B cell (primary cell): ENCODE measurements around the gene BABAM2. TPM values are rescaled to one million over a fixed set of nuclear protein-coding genes. Genes with fewer than 3 reads are reported as not detected.

Source experiments
- ATAC-seq: fragments of 200-7000 bp; cut with Tn5 transposase; one replicate; pipeline ENCODE4 v1.10.0; 2021; ENCODE audit warnings: low read depth, mild to moderate bottlenecking, moderate number of reproducible peaks, moderate library complexity
- CTCF ChIA-PET: fragments of 350-600 bp; sonication (Branson Sonifier 250); formaldehyde crosslinking; loops from one replicate; lab custom pipeline; 2021; ENCODE audit warnings: antibody characterized with exemption, inconsistent platforms; lab: Charles Lee
- POLR2A ChIA-PET: fragments of 350-600 bp; sonication (Branson Sonifier 250); formaldehyde crosslinking; loops from one replicate; lab custom pipeline; 2021; ENCODE audit warnings: antibody characterized with exemption; lab: Charles Lee
- DNase-seq: peaks from one replicate; pipeline ENCODE4 v3.0.0; 2013
- H2AFZ ChIP-seq: 2 replicates; pipeline ENCODE4 v1.6.1; 2012; ENCODE audit warnings: mild to moderate bottlenecking, low read depth, low read length; ENCODE audit not compliant: insufficient read depth, poor library complexity, severe bottlenecking
- H3K27ac ChIP-seq, 2 donors: 1 replicate in 1 of 2; 2 replicates in 1 of 2; pipeline ENCODE4 v1.5.1; 2012 to 2013; ENCODE audit warnings: low read length in 2 of 2, mild to moderate bottlenecking in 2 of 2, moderate library complexity in 1 of 2
- H3K27me3 ChIP-seq, 4 experiments: fragments of 200-600 bp in 1 of 4; sonication (generic) in 1 of 4; replicated peaks in 1 of 4; 1 replicate in 2 of 4; 2 replicates in 2 of 4; pipeline versions ENCODE4 v1.6.1 to v1.7.0; 2013 to 2016; ENCODE audit warnings: low read length in 3 of 4, mild to moderate bottlenecking in 2 of 4, mixed read lengths in 1 of 4, moderate library complexity in 1 of 4; ENCODE audit not compliant: insufficient read depth in 4 of 4, control insufficient read depth in 3 of 4; ENCODE audit errors: control extremely low read depth in 1 of 4
- H3K36me3 ChIP-seq, 2 experiments: replicated peaks in 1 of 2; 1 replicate in 1 of 2; 2 replicates in 1 of 2; pipeline versions ENCODE4 v1.6.1 to v1.7.1; 2013; ENCODE audit warnings: low read length in 1 of 2; ENCODE audit not compliant: insufficient read depth in 2 of 2, control insufficient read depth in 1 of 2; ENCODE audit errors: control extremely low read depth in 1 of 2, extremely low read depth in 1 of 2
- H3K4me1 ChIP-seq, 2 donors: fragments of 200-600 bp in 1 of 2; sonication (generic) in 1 of 2; 1 replicate in 1 of 2; 2 replicates in 1 of 2; pipeline versions ENCODE4 v1.5.1 to v1.6.1; 2013 to 2017; ENCODE audit warnings: low read length in 2 of 2; ENCODE audit not compliant: control insufficient read depth in 2 of 2, insufficient read depth in 2 of 2
- H3K4me2 ChIP-seq: replicated peaks from 2 replicates; pipeline ENCODE3; 2012; ENCODE audit warnings: mild to moderate bottlenecking, low read depth, low read length; ENCODE audit not compliant: poor library complexity, severe bottlenecking
- H3K4me3 ChIP-seq, 5 experiments: fragments of 200-600 bp in 1 of 5; sonication (generic) in 1 of 5; 1 replicate in 3 of 5; 2 replicates in 2 of 5; pipeline versions ENCODE4 v1.5.1 to v1.7.0; 2011 to 2016; ENCODE audit warnings: low read length in 4 of 5, mild to moderate bottlenecking in 4 of 5, low read depth in 2 of 5, control low read depth in 1 of 5, moderate library complexity in 1 of 5; ENCODE audit not compliant: insufficient read depth in 1 of 5; ENCODE audit errors: control extremely low read depth in 1 of 5, extremely low read depth in 1 of 5
- H3K79me2 ChIP-seq: fragments of 200-600 bp; sonication (generic); one replicate; pipeline ENCODE4 v1.6.0; 2016; ENCODE audit warnings: low read length; ENCODE audit not compliant: control insufficient read depth, insufficient read depth
- H3K9ac ChIP-seq: fragments of 200-600 bp; sonication (generic); 2 replicates; pipeline ENCODE4 v1.6.1; 2017; ENCODE audit warnings: mild to moderate bottlenecking, low read length, moderate library complexity
- H3K9me3 ChIP-seq, 3 donors: one replicate each; pipeline versions ENCODE4 v1.6.1 to v1.7.1; 2013; ENCODE audit warnings: low read length in 2 of 3; ENCODE audit not compliant: control insufficient read depth in 2 of 3, insufficient read depth in 1 of 3; ENCODE audit errors: control extremely low read depth in 1 of 3
- H4K20me1 ChIP-seq: 2 replicates; pipeline ENCODE4 v1.6.0; 2012; ENCODE audit warnings: mild to moderate bottlenecking, low read length; ENCODE audit not compliant: insufficient read depth, control insufficient read depth, poor library complexity, severe bottlenecking
- H3K27ac Mint-ChIP-seq: one replicate; pipeline ENCODE4 v1.8.0; 2021; ENCODE audit warnings: mixed read lengths
- H3K27me3 Mint-ChIP-seq: one replicate; pipeline ENCODE4 v1.8.0; 2021; ENCODE audit warnings: mixed read lengths
- H3K4me1 Mint-ChIP-seq: one replicate; pipeline ENCODE4 v1.8.0; 2021; ENCODE audit warnings: mixed read lengths
- H3K4me3 Mint-ChIP-seq: one replicate; pipeline ENCODE4 v1.8.0; 2021; ENCODE audit warnings: mixed read lengths
- H3K9me3 Mint-ChIP-seq: one replicate; pipeline ENCODE4 v1.8.0; 2022; ENCODE audit warnings: mixed read lengths; ENCODE audit not compliant: insufficient read depth
- CTCF ChIP-seq: fragments of 200-600 bp; IDR thresholded peaks from one replicate; pipeline ENCODE4 v1.8.0; 2022; ENCODE audit warnings: antibody characterized with exemption, mild to moderate bottlenecking
- EZH2 ChIP-seq: IDR thresholded peaks from 2 replicates; pipeline ENCODE4 v1.6.1; 2012; ENCODE audit warnings: borderline replicate concordance, low read depth, mild to moderate bottlenecking, moderate library complexity, low read length; ENCODE audit not compliant: insufficient read depth, poor library complexity, severe bottlenecking
- WGBS: methylation state at CpG from one replicate; pipeline ENCODE4 v1.1.5; 2013; ENCODE audit warnings: missing lambda C conversion rate; ENCODE audit not compliant: insufficient coverage; 5-methylcytosine and 5-hydroxymethylcytosine counted together
- intact Hi-C: fragments of 100-400 bp; cut with micrococcal nuclease; formaldehyde crosslinking; loops from one replicate; pipeline ENCODE4 v1.10.0; 2022
- polyA plus RNA-seq: library from polyadenylated mRNA; depleted of rRNA; stranded (reverse); fragments of >200 nt; gene quantifications from 2 replicates; pipeline ENCODE4 v1.2.3, GENCODE V29; 2012
- total RNA-seq, 2 donors: library from RNA; stranded (reverse); fragments of 120-200 nt in 1 of 2; gene quantifications; 1 replicate in 1 of 2; 2 replicates in 1 of 2; pipeline versions ENCODE4 v1.2.3 to v1.2.4, GENCODE V29; 2013 to 2022

Gene BABAM2
- total and polyA plus RNA-seq, 2 donors (not counting 1 experiment from before 2014, with no cell fraction given) = 22.3 to 69.6 TPM

DNA sequence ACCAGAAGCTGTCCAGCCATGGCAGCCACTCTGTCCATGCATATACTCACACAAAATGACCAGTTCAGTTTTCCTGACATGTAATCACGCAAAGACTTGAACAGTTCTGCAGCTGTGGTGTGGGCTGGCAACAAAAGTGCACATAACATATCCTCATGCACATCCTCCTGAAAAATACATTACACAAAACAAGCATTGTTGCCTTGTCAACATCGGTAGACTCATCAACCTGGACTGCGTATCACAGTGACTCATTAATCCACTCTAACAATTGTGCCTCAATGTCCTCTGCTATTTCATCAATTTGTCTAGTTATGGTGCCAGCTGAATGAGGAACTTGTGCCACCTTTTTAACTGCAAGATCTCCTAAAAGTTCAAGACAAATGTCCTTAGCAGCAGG, 19.8 kb upstream of the BABAM2 start:
- CTCF ChIA-PET = no interaction called here
- H3K27ac Mint-ChIP-seq = no peak overlapping the region
- H2AFZ ChIP-seq = no peak overlapping the region
- H3K27me3 Mint-ChIP-seq = peaks cover 8% of the 10 kb centered on the region
- no peak overlapping the region for H3K9ac ChIP-seq
- no peak for TF ChIP-seq EZH2
- H4K20me1 ChIP-seq = no peaks in the 10 kb centered on the region
- H3K27ac ChIP-seq = no peak overlapping the region
- ATAC-seq (no peak), DNase-seq (no peak)
- H3K79me2 ChIP-seq = no peaks in the 10 kb centered on the region
- H3K36me3 ChIP-seq = no peaks in the 10 kb centered on the region
- H3K4me1 ChIP-seq = no peaks in the 10 kb centered on the region
- H3K4me2 ChIP-seq = no peak overlapping the region
- no peaks in the 10 kb centered on the region for H3K9me3 ChIP-seq
- intact Hi-C loops = no loop called here
- H3K27me3 ChIP-seq = no peaks in the 10 kb centered on the region
- H3K4me3 Mint-ChIP-seq = no peak overlapping the region
- no peaks in the 10 kb centered on the region for H3K4me1 Mint-ChIP-seq
- H3K4me3 ChIP-seq = no peak overlapping the region
- WGBS = 100% methylated on average over 2 of the region's 3 CpGs
- peaks cover 2% of the 10 kb centered on the region for H3K9me3 Mint-ChIP-seq
- POLR2A ChIA-PET = no interaction called here

GRCh38 chr2:27871802-27872201, 18.7 kb upstream of the BABAM2 start:
- H3K4me2 ChIP-seq = no peak overlapping the region
- H3K27me3 ChIP-seq = no peaks in the 10 kb centered on the region
- intact Hi-C loops = no loop called here
- no peaks in the 10 kb centered on the region for H3K79me2 ChIP-seq
- H3K4me3 ChIP-seq = no peak overlapping the region
- ChIA-PET CTCF (no interaction called here), POLR2A (no interaction called here)
- no peaks in the 10 kb centered on the region for H3K4me1 ChIP-seq
- H3K36me3 ChIP-seq = no peaks in the 10 kb centered on the region
- 83% methylated on average over 1 of the region's 3 CpGs for WGBS
- H2AFZ ChIP-seq = no peak overlapping the region
- ATAC-seq (no peak), DNase-seq (no peak)
- H4K20me1 ChIP-seq = no peaks in the 10 kb centered on the region
- H3K9ac ChIP-seq = no peak overlapping the region
- Mint-ChIP-seq H3K4me1 (no peaks in the 10 kb centered on the region), H3K9me3 (peaks cover 2% of the 10 kb centered on the region), H3K27ac (no peak overlapping the region), H3K27me3 (peaks cover 8% of the 10 kb centered on the region), H3K4me3 (no peak overlapping the region)
- H3K9me3 ChIP-seq = no peaks in the 10 kb centered on the region
- TF ChIP-seq EZH2 = no peak
- no peak for TF ChIP-seq CTCF
- H3K27ac ChIP-seq = no peak overlapping the region
